Osteocyte (in vitro differentiated cells): Measurements from ENCODE around the gene ERCC6L. TPM values are rescaled to one million over a fixed set of nuclear protein-coding genes. Genes with fewer than 3 reads are reported as not detected.

Experiments used
- DNase-seq: peaks from one replicate; pipeline ENCODE4 v3.0.0; 2021; ENCODE audit warnings: mixed read lengths; ENCODE audit not compliant: unreplicated experiment; ENCODE audit errors: extremely low spot score
- H3K27ac Mint-ChIP-seq: one replicate; pipeline ENCODE4 v1.8.0; 2021; ENCODE audit warnings: mild to moderate bottlenecking, mixed read lengths; ENCODE audit not compliant: unreplicated experiment
- H3K27me3 Mint-ChIP-seq: one replicate; pipeline ENCODE4 v1.8.0; 2021; ENCODE audit warnings: mixed read lengths; ENCODE audit not compliant: unreplicated experiment
- H3K36me3 Mint-ChIP-seq: one replicate; pipeline ENCODE4 v1.8.0; 2021; ENCODE audit warnings: mixed read lengths; ENCODE audit not compliant: unreplicated experiment
- H3K4me1 Mint-ChIP-seq: one replicate; pipeline ENCODE4 v1.8.0; 2021; ENCODE audit warnings: mixed read lengths; ENCODE audit not compliant: unreplicated experiment
- H3K4me3 Mint-ChIP-seq: one replicate; pipeline ENCODE4 v1.8.0; 2021; ENCODE audit warnings: mild to moderate bottlenecking, moderate library complexity, mixed read lengths; ENCODE audit not compliant: unreplicated experiment
- H3K9me3 Mint-ChIP-seq: one replicate; pipeline ENCODE4 v1.8.0; 2021; ENCODE audit warnings: mixed read lengths; ENCODE audit not compliant: unreplicated experiment
- total RNA-seq: library from RNA; stranded (reverse); gene quantifications from 2 replicates; pipeline ENCODE4 v1.2.1, GENCODE V29; 2021
- TF ChIP-seq, protein P1 (sequence below): fragments of 200-600 bp; sonication (generic); IDR thresholded peaks from 2 replicates; pipeline ENCODE4 v1.5.0; 2021; ENCODE audit warnings: antibody characterized with exemption, mild to moderate bottlenecking, moderate library complexity

ERCC6L gene
- total RNA-seq, 1 donor from 2014 or later = 1.3 TPM

DNA sequence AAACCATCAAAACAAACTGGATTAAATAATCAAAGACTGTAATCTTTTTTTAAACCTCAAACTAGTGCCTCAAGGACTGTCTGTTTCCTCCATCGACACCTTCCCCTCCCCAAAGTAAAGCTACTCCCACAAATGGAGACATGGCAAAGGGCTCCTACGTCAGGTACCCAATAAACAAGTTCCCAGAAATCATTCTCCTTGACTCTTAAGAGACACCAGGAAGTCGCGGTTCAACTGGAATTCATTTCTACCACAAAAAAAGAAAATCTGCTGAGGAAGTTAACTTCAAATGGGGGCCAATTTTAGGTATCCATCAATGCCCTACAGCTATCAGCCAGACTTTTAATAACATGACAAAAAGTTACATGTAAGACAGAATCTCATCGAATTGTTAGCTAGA is 35.7 kb upstream of the ERCC6L start:
- H3K4me1 Mint-ChIP-seq = peaks cover 57% of the 10 kb centered on the region
- peak overlapping the region; percentile 89 for H3K4me3 Mint-ChIP-seq

DNA sequence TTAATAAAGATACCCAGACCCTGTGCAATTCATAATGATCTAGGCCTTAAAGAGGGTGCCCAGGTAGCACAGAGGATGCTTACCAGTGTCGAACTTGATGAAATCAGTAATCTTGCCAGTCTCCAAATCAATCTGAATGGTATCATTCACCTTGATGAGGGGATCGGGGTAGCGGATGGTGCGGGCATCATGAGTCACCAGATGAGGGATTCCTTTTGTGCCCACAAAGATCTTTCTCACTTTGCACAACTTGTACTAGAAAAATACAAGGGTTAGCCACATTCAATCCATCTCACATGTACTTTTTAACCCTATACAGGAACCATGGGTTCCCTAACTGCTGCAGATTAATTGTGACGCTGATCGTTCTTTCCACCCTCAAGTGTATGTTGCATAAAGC is 34.9 kb upstream of the ERCC6L start:
- H3K4me1 Mint-ChIP-seq = peaks cover 63% of the 10 kb centered on the region

More for the DNA sequence above, 35.7 kb upstream of the ERCC6L start:
- DNase-seq = peak; percentile 3
- TF ChIP-seq, protein P1, sequence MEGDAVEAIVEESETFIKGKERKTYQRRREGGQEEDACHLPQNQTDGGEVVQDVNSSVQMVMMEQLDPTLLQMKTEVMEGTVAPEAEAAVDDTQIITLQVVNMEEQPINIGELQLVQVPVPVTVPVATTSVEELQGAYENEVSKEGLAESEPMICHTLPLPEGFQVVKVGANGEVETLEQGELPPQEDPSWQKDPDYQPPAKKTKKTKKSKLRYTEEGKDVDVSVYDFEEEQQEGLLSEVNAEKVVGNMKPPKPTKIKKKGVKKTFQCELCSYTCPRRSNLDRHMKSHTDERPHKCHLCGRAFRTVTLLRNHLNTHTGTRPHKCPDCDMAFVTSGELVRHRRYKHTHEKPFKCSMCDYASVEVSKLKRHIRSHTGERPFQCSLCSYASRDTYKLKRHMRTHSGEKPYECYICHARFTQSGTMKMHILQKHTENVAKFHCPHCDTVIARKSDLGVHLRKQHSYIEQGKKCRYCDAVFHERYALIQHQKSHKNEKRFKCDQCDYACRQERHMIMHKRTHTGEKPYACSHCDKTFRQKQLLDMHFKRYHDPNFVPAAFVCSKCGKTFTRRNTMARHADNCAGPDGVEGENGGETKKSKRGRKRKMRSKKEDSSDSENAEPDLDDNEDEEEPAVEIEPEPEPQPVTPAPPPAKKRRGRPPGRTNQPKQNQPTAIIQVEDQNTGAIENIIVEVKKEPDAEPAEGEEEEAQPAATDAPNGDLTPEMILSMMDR = no peak
- Mint-ChIP-seq H3K27me3 (peaks cover 9% of the 10 kb centered on the region), H3K9me3 (no peaks in the 10 kb centered on the region), H3K36me3 (peaks cover 49% of the 10 kb centered on the region), H3K27ac (peak overlapping the region; percentile 68)

DNA sequence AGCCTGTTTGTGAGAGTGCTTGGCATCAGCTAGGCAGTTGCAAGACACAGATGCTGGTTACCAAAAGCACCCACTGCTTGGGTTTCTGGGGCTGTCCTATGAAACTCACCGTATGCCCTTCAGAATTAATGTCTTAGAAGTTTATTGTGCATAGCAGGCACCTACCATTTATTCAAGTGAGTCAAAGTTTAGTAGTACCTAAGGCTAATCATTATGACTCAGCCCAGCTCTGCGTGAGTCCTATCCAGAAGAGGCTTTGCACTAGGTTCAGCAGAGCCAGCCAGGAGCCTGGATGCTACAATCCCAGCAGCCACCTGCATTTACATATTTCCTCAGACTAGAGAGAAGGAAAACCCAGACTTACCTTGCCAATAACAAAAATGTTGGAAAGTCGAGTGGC is 34.0 kb upstream of the ERCC6L start:
- Mint-ChIP-seq H3K4me1 (peaks cover 63% of the 10 kb centered on the region), H3K27me3 (no peaks in the 10 kb centered on the region), H3K36me3 (peaks cover 64% of the 10 kb centered on the region), H3K27ac (no peak overlapping the region), H3K4me3 (no peak overlapping the region), H3K9me3 (no peaks in the 10 kb centered on the region)
- peak; percentile 46 for DNase-seq
- TF ChIP-seq, protein P1 = no peak

More for the DNA sequence above, 34.9 kb upstream of the ERCC6L start:
- peaks cover 56% of the 10 kb centered on the region for H3K36me3 Mint-ChIP-seq
- DNase-seq = peak; percentile 10
- H3K27ac Mint-ChIP-seq = peak overlapping the region; percentile 68
- TF ChIP-seq, protein P1 = no peak
- H3K4me3 Mint-ChIP-seq = peak overlapping the region; percentile 89
- H3K9me3 Mint-ChIP-seq = no peaks in the 10 kb centered on the region
- peaks cover 1% of the 10 kb centered on the region for H3K27me3 Mint-ChIP-seq

DNA sequence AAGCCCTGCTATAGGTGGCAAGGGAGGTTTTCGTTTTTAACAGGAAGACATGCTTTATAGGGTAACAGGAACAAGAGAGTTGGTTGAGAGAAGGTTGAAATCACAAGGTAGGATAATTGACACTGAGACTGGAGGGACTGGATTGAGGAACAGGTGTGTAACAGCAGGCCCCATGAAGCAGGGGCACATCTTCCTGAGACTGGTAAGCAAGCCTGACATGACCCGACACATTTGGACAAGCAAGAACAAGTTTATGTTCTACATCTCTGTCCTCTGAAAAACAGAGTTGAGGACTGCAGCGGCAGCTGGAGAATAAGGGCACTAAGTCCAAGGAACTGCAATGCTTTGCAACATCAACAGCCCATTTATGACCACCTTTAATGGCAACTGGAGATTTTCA is 33.0 kb upstream of the ERCC6L start:
- peaks cover 67% of the 10 kb centered on the region for H3K36me3 Mint-ChIP-seq
- peak; percentile 6 for DNase-seq
- peaks cover 63% of the 10 kb centered on the region for H3K4me1 Mint-ChIP-seq
- no peaks in the 10 kb centered on the region for H3K9me3 Mint-ChIP-seq
- H3K4me3 Mint-ChIP-seq = no peak overlapping the region
- peak overlapping the region; percentile 56 for H3K27ac Mint-ChIP-seq
- H3K27me3 Mint-ChIP-seq = no peaks in the 10 kb centered on the region
- TF ChIP-seq, protein P1 = no peak

DNA sequence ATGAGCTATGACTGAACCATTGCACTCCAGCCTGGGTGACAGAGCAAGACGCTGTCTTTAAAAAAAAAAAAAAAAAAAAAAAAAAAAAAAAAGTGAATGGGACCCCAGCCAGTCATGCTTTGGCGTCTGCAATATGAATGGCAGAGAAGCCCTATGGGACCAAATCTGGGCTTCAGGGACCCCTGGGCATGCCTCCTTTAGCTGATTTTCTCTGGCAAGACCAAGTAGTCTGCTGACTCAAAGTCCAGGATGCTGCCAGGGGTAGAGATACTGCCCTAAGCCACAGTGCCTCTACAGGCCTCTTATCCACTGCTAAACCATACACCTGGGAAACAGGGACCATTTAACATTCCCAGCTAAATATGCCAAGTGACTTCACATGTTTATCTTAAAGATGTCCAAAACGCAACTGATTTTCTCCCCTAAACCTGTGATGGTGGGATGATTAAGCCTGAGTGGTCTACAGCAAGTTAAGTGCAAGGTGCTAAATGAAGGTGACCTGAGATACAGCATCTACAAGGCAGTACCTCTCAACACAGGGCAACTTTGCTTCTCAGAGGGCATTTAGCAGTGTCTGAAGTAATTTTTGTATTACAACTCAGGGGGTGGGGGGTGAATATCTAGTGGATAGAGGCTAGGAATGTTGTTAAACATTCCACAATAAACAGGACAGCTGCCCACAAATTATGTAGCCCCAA is 32.4 kb upstream of the ERCC6L start:
- Mint-ChIP-seq H3K27ac (no peak overlapping the region), H3K36me3 (peaks cover 67% of the 10 kb centered on the region), H3K9me3 (no peaks in the 10 kb centered on the region), H3K27me3 (no peaks in the 10 kb centered on the region), H3K4me3 (no peak overlapping the region), H3K4me1 (peaks cover 63% of the 10 kb centered on the region)
- DNase-seq = peak; percentile 19
- TF ChIP-seq, protein P1 = no peak
